Adipose tissue (tissue), 3 donors: ENCODE data around the gene WNK1. TPM values are rescaled to one million over a fixed set of nuclear protein-coding genes. Genes with fewer than 3 reads are reported as not detected.
"Not testable (repeated sequence)": the region's sequence is repeated elsewhere in the genome, so short reads cannot be mapped to it uniquely, and the experiment has no call there.

Source experiments
- H3K27ac ChIP-seq: one replicate; pipeline ENCODE4 v1.5.1; 2013; ENCODE audit warnings: low read depth, low read length
- WGBS, 3 donors: extraction: QIAGEN DNeasy Blood & Tissue Kit; methylation state at CpG; one replicate each; pipeline ENCODE4 v1.1.7; 2013; 5-methylcytosine and 5-hydroxymethylcytosine counted together
- polyA plus RNA-seq, 3 donors: library from polyadenylated mRNA; stranded (reverse); fragments of 200-250 nt; gene quantifications; one replicate each; pipeline ENCODE4 v1.2.3, GENCODE V29; 2013
- donor health status: healthy with polysubstance abuse.
- donor health status: Bipolar disorder and iron deficiency.
- donor health status: healthy.

The WNK1 gene
- polyA plus RNA-seq, 3 donors: 15.9 to 73.8 (median 67.0) TPM

DNA sequence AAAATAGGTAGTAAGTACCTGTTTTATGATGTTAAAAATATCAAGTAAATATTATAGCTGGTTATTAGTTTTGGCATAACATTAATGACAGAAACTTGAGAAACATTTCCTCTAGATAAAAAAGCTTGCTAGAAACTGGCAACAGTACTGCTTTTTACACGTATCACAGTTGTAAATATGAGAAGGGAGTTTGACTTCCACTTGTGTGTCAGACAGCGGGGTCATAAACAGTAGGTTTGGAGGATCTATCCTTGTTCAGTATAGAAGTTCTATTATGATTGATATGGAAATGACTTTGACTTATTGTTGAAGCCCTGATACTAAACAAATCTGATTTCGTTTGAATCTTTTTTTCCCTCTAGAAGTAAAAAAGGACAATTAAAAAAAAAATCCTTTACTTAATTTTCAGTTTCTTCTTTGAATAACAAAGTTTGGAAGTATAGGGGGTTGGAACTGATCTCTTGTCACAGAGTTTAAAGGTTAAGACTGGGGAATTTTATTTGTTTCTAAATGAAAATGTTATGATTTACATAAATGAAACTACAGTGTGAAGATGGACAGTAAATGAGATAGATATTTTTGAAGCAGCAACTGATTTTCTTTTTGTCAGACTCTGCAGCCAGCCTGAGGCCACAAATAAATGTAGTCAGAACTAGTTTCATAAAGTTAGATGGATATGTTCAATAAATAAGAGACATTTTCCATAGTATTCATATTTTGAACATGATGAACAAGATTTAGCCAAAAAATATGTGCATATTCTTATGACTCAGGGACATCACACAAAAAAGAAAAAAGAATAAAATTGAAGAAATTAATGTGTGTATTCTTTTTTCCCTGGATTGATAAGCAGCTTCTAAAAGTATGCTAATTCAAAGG lies 50.1 kb downstream of the WNK1 start:
- no peak overlapping the region for H3K27ac ChIP-seq
- 21 to 50% (median 35%) methylated on average over 3 of the region's 3 CpGs for WGBS, 3 donors

DNA sequence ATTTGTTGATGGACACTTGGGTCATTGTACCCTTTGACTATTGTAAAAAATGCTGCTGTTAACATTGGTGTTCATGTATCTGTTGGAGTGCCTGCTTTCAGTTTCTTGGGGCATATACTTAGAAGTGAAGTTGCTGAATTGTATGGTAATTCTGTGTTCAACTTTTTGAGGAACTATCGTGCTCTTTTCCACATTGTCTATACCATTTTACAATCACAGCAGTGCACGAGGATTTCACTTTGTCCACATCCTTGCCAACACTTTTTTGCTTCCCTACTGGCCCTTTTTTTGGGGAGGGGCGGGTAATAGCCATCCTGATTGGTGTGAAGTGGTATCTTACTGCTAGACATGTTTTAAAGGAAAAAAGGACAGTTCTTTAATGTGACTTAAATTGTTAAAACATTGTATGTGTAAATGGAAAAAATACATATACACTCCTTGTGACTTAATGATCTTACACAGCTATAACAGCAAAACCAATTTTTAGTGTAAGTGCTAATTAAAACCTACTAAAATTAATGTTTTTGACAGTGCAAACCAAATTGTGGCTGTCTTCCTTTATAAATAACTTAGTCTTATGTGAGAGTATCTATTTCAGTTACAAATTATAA lies 52.7 kb downstream of the WNK1 start:
- WGBS, 3 donors: 52 to 83% (median 52%) methylated on average over 3 of the region's 3 CpGs
- no peak overlapping the region for H3K27ac ChIP-seq

DNA sequence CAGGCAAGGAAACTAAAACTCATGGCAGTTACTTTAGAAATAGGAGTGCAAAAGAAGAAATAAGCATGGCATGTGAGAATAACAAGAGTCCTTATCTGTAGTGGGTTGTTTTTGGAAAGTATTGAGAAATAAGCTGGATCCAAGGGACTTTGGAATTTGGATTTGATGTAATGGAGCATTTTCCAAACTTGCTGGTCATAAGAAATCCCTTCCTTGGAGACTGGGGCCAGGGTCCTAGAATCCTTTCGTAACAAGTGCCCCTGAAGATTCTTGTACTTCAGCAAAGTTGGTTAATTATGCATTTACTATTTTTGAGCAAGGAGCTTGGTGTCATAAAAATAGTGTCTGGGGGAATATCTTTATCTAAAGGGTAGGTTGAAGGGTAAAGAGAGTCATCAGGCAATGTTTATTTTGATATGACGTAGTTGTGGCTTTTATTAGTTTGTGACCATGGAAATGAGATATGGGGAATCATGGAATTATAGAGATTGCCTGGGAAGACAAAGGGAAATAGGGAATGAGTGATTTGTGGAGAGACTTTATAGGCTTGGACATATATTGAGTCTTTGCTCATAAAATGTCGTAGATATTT lies 53.9 kb downstream of the WNK1 start:
- no peak overlapping the region for H3K27ac ChIP-seq
- 73 to 83% (median 78%) methylated on average over 3 of the region's 3 CpGs for whole genome bisulfite sequencing, 3 donors

DNA sequence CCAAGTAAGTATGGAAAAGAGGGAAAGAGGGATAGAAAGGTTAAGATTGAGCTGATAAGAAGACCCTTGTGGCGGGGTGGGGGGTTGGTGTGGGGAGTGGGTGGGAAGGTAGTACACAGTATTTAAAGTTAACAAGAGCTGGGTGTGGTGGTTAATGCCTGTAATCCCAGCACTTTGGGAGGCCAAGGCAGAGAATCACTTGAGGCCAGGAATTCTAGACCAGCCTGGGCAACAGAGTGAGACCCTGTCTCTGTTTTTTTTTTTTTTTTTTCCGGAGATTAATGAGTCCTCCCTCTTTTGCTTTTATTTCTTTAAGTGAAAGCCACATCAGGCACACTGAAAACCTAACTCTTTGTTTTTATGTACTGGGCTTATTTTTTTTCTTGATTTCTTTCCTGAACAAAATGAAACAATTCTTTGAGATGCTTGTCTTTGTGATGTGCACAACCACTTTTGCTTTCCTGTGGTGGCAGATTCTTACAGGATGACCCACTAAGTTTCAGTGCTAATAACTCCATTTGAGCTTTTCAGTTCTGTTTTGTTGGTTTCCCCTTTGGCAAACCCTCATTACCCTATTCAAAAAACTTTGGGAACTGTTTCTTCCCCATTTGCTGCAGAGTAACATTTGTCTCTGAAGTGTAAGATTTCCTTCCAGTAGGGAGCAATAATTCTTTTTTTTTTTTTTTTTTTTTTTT lies 54.8 kb downstream of the WNK1 start:
- 67 to 82% (median 76%) methylated on average over 2 of the region's 2 CpGs for WGBS, 3 donors
- H3K27ac ChIP-seq: no peak overlapping the region

DNA sequence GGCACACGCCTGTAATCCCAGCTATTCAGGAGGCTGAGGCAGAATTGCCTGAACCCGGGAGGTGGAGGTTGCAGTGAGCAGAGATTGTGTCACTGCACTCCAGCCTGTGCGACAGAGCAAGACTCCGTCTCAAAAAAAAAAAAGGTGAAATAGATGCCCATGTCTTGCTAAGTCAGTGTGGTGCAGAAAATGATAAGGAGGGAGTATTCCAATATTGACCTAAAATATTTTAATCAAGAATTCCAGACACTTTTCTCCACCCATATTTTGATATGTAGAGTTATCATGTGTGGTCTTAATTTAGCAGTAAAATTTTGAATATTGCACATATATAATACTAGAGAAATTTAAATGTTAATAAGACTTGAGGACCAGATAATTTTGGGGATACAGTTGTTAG lies 57.7 kb downstream of the WNK1 start:
- 63 to 90% (median 66%) methylated on average over 4 of the region's 4 CpGs for WGBS, 3 donors
- no peak overlapping the region for H3K27ac ChIP-seq

DNA sequence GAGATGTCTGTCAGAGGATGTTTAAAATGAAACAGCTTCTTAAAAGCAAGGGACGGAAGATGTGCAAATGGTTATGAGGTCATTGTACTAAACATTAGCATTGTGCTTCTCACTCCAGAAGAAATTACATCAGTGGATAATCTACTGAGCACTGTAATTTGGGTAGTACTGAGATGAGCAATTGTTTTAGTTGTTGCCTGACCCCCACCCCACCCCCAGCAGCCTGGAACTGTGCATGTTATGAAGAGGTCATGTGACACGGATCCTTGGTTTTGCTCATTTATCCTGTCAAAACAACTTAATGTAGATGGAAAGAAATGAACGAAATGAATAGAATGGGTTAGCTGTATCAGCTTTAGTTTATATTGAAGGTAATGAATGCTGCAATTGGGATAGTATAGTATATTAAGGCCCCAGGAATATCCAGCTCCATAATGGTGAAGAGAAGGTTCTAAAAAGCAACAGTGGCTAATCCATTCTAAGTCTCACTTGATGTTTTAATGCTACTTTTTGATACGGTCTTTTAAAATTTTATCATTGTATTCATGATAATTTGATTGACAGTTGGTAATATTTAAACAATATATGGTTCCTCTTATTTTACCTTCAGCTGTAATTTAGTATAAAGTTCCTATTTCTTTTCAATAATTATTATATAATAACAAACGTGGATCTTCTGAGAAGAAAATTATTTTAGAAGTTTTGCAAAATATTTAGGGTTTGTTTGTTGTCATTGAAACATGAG lies 58.5 kb downstream of the WNK1 start:
- no peak overlapping the region for H3K27ac ChIP-seq
- WGBS, 3 donors: 48 to 61% (median 52%) methylated on average over 5 of the region's 5 CpGs

DNA sequence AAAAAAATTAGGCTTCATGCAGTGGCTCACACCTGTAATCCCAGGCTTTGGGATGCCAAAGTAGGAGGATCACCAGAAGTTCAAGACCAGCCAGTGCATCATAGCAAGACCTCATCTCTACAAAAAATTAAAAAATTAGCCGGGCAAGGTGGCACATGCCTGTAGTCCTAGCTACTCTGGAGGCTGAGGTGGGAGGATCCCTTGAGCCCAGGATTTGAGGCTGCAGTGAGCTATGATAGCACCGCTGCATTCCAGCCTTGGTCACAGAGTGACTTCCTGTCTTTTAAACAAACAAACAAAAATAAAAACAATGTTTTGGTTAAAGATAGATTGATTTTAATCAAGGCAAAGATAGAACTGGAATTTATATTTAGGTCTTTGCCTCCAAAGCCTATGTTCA lies 60.6 kb downstream of the WNK1 start:
- 86 to 91% (median 90%) methylated on average over 2 of the region's 2 CpGs for WGBS, 3 donors
- no peak overlapping the region for H3K27ac ChIP-seq

DNA sequence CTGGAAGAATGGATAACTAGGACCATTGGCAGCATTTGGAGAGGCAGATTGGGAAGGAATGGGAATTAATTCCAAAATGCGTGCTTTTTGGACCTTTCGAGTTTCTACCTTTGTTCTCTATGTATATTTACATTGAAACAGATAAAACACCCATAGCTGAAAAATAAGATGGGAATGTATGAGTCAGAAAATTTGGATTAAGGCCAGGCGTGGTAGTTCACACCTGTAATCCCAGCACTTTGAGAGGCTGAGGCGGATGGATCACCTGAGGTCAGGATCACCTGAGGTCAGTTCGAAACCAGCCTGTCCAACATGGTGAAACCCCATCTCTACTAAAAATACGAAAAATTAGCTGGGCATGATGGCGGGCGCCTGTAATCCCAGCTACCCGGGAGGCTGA lies 65.1 kb downstream of the WNK1 start:
- not testable (repeated sequence) for H3K27ac ChIP-seq

DNA sequence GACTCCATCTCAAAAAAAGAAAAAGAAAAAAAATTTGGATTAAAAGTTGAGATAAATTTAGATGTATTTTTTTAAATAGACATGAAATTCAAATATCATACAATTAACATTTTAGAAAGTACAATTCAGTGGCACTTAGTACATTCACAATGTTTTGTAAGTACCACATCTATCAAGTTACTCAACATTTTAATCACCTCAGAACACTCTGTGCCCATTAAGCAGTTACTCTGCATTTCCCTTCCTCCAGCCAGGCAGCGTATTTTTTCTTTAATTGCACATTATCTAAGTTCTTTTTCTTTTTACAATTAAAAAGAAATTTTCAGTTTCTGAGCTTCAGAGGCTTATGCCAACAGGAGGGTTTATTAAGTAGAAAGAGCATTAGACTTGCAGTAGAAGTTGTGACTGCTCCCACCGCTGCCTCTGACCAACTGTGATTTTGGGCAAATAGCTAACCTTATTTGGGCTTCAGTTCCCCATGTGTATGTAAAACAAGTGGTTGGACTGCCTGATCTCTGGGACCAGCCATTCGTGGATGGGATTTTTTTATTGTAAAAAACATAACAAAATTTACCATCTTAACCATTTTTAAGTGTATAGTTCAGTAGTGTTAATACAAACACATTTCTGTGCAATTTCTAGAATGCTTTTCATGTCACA lies 65.7 kb downstream of the WNK1 start:
- WGBS, 3 donors: 79 to 90% (median 85%) methylated on average over 3 of the region's 3 CpGs
- H3K27ac ChIP-seq: no peak overlapping the region

More for the DNA sequence above, 65.1 kb downstream of the WNK1 start:
- WGBS, 3 donors: 79 to 93% (median 84%) methylated on average over 9 of the region's 9 CpGs

DNA sequence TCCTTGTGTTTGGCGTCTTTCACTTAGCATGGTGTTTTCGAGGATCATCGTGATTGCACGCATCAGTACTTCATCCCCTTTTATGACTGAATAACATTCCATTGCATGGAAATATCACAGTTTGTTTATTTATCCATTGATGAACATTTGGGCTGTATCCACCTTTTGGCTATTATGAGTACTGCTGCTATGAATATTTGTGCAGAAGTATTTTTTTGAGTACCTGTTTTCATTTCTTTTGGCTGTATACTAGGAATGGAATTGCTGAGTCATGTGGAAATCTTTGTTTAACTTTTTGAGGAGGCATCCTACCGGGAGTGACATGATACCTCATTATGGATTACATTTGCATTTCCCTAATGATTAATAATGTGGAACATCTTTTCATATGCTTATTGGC lies 66.4 kb downstream of the WNK1 start:
- no peak overlapping the region for H3K27ac ChIP-seq
- 75 to 87% (median 86%) methylated on average over 5 of the region's 5 CpGs for WGBS, 3 donors

DNA sequence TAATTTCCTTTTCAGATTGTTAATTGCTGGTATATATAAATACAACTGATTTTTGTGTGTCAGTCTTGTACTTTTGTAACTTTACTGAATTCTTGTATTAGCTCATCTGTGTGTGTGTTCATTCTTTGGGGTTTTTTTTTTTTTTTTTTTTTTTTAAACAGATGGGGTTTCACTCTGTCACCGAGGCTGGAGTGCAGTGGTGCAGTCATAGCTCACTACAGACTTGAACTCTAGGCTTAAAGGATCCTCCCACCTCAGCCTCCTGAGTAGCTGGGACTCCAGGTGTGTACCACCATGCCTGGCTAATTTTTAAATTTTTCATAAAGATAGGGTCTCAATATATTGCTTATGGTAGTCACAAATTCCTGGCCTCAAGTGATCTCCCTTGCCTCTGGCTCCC lies 68.0 kb downstream of the WNK1 start:
- no peak overlapping the region for H3K27ac ChIP-seq
- 80 to 94% (median 90%) methylated on average over 1 of the region's 1 CpG for WGBS, 3 donors

DNA sequence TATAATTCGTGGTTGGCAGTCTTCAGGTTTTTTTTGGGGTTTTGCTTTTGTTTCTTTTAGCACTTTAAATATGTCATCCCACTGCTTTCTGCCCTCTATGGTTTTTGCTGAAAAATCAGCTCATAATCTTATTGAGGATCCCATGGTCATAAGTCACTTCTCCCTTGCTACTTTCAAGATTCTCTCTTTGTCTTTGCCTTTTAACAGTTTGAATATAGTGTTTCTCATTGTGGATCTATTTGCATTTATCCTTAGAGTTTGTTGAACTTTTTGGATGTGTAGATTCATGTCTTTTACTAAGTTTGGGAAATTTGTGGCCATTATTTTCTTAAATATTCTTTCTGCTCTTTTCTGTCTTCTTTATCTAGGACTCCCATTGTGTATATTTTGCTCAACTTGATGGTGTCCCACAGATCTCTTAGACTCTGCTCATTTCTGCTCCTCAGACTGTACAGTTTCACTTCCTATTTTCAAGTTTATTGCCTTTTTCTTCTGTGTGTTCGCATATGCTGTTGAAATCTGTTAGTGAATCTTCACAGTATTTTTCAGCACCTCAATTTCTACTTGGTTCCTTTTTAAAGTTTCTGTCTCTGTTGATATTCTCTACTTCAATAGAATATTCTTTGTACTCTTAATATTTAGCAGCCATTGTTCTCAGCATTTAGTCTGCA lies 70.8 kb downstream of the WNK1 start:
- 71 to 91% (median 71%) methylated on average over 2 of the region's 2 CpGs for WGBS, 3 donors
- no peak overlapping the region for H3K27ac ChIP-seq

DNA sequence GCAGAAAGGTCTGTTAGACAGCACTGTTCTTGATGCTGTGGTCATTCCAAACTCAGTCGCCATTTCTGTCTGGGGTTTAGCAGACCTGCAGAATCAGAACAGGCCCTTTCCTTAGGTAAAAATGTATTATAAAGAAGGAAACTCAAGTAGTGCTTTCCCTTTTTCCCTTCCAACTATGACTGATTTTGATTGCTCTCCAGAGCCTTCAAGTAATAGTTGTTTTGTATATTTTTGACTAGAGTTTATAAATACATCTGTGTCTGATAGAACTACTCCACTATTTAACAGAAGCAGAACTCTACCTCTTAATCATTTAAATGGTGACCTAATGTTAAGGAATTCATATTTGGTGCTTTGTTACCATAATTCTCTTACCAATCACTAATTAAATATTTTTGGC lies 74.0 kb downstream of the WNK1 start:
- WGBS, 3 donors: 97 to 100% (median 100%) methylated on average over 1 of the region's 1 CpG
- no peak overlapping the region for H3K27ac ChIP-seq

DNA sequence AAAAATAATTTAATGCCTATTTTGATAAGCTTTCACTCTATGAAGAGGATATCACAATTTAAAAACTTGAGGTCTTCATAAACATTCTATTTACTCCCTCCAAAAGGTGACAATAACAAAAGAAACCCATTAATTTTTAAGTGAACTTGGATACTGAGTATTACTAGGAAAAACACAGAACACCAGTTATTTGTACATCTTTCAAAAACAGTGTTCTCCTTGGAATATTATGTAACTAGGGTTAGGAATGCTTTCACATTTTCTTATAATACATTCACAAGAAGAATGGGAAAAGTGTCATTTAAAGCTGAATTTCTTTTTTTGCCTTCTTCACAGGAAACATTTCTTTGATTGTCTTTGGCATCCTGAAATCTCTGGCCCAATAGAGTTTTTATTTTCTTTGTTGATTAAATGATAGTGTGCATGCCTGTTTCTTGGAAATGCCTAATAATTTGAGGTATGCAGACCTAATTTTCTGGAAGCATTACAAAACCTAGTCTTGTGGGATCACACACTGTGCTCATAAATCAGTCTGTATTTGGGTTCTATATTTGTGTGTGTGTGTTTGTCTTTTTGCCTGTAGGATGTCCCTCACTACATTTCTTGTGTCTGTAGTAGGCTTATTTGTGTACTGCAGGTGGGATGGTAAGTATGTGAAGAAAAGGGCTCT lies 76.5 kb downstream of the WNK1 start:
- no peak overlapping the region for H3K27ac ChIP-seq

DNA sequence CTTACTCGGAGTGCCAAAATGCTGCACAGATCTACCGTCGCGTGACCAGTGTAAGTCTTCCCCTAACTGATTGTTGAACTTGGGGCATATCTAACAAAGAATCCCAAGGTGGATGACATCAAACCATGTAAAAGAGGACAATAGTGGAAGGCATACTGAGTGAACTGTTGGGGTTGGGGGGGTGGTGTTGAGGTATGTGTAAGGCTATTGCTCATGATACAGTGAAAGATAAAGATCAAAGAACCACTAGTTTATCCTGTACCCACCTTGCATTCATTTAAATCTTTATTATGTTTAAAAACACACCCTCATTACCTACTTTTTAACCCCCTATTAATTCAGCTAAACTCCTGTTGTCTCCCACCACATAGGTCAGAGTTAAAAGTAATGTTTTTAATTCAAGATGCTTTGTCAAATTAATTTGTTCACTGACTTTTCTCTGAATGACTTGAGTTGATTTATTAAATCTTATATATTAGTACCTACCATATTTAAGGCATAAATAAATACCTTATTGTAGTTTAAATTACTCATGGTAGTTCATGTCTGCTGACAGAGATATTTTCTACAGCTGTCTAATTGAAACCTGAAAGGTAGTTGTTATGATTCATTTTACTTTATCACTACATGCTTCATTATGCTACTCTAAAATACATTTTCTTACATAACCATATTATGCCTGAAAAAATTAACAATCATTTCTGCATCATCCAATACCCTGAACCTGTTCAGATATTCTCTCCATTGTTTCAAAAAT lies 77.9 kb downstream of the WNK1 start:
- H3K27ac ChIP-seq: no peak overlapping the region
- 96 to 99% (median 96%) methylated on average over 4 of the region's 4 CpGs for WGBS, 3 donors

DNA sequence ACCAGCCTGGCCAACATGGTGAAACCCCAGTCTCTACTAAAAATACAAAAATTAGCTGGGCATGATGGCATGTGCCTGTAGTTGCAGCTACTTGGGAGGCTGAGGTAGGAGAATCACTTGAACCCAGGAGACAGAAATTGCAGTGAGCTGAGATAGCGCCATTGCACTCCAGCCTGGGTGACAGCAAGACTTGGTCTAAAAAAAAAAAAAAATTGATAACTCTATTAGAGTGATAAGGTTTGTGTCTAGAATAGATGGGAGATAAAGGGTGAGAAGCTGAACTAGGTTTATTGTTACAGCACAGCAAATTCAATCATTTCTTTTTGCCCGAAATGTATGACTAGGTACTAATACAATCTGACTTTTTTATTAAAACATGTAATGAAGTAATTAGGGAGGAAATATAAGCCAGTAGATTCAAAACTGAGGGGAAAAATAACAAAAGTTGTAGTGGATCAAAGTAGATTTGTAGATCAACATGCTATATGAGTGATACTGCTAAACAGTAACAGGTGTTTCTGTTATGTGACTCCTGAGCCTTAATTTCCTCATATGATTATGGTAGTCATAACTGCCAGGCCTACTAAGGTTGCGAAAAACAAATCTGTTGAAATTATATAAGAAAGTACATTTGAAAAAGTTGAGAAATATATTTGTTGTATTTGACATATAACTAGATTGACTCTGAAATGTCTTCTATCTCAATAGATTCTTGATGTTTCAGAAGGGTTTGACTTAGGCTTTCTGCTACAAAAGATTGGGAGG lies 83.6 kb downstream of the WNK1 start:
- WGBS, 3 donors: 89 to 98% (median 92%) methylated on average over 3 of the region's 3 CpGs
- no peak overlapping the region for H3K27ac ChIP-seq
